HG03342 (cell line): ENCODE measurements around the gene SPATA31C1.
"Not testable (repeated sequence)": the region's sequence is repeated elsewhere in the genome, so short reads cannot be mapped to it uniquely, and the experiment has no call there.

Source experiments
- ATAC-seq: cut with Tn5 transposase; IDR thresholded peaks from one replicate; pipeline ENCODE4 v1.9.1; 2021; ENCODE audit warnings: mild to moderate bottlenecking, moderate library complexity; ENCODE audit not compliant: unreplicated experiment

SPATA31C1 gene

DNA sequence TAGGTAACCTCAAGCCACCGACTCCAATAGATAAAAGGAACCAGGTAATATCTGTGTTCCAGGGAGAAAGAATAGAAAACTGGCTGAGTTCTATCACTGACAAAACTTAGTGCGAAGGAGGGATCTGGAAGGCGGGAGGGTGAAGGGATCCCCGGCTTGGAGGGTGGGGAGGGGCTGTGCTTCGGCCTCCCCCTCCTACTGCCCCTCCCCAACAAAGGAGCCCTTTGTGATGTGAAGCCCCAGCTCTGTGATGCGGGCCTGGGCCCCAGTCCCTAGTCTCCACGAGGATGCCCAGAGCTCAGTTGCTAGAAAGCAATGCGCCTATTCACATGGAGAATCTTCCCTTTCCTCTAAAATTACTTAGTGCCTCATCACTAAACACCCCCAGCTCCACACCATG is at the start of gene SPATA31C1:
SPATA31C1 (plus strand) TSS at position 301 of the 400 bp plus-strand sequence.
- not testable (repeated sequence) for ATAC-seq

DNA sequence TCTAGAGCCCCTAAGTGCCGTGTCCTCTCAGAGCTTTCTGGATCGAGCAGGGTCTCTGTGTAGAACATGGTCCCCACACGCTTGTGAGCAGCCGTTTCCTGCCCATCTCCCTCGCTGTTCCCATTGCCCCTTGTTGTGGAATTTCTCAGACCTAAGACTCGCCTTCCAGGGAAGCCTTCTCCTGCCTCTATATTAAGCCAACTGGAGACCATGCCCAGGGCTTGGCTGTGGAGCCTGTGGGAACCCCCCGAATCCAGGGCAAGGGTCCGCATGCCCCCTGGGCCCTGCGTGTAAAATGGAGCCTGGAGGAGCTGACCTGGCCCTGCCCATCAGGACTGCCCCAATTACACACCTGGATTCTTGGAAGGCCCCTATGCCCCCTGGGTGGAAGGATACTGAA is 49.6 kb upstream of the SPATA31C1 start:
- ATAC-seq = no peak

DNA sequence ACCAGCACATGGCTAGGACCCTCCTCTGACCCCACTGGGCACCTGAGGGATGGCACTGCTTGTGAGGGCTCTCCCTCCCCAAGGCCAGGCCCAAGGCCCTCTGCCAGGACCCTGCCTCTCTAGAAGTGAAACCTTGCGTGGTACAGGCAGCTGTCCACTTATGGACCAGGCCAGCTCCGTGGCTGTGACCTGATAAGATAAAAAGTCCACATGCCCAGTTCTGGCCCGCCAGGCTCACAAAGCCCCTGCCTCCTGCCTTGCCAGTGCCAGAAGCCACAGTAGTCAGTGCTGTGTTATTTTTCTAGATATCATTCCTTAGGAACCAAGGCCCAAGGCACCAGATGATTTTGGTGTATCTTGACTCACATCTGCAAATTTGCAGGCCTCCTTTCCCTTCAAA is 49.1 kb upstream of the SPATA31C1 start:
- ATAC-seq = no peak

DNA sequence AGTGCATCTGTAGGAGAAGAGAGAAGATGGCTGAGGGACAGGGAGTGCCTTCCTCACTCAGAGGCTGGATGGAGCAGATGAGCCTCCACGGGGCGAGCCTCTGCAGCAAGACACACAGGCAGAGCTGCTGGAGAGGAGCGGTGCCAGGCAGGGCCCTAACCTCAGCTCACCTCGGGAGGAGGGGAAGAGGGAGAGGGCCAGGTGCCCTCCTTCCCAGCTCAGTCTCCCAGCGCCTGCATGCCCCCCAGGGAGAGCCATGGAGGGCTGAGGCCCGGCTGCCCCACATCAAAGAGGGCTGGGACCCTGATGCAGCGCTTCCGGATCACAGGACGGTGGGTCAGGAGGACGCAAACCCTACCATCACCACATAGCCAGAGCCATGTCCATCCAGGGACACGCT is 48.7 kb upstream of the SPATA31C1 start:
- ATAC-seq = no peak

DNA sequence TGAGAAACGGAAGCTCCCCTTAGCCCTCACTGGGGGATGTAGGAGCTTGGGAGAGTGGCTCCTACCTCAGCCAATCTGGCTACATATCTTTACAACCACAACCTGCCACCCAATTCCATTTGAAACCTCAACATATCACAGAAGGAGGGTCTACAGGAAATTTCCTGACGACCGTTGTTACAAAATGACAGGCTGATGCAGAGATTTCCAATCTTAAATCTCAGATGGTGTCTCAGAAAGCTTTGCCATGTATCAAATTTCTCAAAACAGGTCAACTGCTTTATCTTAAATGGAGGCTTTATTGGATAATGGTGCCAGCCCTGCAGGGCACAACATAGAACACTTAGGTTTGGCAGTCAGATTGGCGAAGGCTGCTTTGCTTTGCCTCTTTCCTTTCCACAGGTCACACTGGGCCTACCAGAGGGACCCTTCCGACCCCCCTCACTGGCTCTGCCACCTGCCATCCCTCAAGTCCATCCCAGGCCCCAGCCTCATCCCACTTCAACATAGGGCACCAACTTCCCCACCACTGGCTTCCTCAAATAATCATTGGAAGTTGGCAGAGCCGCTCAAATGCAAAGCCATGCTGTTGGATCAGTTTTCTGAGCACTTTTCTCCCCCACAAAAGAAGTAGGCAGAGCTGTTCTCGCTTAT is 46.2 kb upstream of the SPATA31C1 start:
- ATAC-seq = no peak

DNA sequence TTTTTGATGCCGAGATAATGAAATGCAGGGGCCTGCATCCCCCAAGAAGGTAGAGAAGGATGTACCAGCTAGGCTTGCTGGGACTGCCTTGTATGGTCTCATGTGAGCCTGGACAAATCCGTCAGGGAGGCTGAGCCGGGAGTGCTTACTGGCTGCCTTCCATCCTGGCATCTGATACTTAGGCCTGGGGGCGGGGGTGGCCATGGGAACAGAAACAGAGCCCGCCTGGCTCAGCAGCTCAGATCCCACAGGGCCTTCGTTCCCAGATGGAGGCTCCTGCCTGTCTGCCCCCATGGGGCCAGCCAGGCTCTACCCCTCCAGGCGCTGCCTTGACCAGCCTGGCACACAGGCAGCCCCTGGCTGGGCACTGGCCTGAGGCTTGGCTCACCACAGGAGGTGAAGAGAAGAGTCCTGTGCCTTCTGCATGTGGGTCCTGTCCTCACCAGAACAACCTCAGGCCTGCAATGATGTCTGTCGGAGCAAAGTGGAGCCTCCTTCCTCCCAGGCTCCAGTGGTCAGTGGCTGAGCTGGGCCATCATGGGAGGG is 45.6 kb upstream of the SPATA31C1 start:
- ATAC-seq = no peak

DNA sequence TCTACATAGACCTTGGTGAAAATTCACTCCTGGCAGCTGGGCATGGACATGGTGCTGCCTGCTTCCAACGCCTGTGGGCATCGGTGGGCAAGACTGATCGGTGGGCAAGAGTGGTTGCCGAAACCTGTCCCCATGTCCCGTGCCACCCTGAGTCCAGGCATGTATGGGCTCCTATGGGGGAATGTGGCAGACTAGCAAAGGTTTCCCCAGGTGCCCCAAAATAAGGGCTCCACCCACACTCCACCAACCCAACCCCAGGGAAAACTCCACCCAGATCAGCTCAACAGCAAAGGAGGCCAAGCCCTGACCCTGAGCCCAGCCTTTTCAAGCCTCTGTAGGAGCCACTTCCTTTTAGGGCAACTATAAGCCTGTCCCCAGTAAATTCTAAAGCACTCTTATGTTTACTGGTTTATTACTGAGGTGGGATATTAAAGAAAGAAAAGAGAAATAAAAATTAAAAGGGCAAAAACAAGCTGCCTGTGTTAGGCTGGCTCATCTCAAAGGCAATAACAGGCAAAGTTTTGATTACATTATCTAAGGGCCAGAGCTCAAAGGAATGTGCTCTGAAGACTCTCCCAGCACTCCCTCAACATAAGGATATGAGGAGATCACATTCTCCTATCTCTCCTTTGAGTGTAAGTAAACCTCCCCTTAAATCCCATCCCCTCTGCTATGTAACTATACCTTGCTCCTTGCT is 44.0 kb upstream of the SPATA31C1 start:
- no peak for ATAC-seq

DNA sequence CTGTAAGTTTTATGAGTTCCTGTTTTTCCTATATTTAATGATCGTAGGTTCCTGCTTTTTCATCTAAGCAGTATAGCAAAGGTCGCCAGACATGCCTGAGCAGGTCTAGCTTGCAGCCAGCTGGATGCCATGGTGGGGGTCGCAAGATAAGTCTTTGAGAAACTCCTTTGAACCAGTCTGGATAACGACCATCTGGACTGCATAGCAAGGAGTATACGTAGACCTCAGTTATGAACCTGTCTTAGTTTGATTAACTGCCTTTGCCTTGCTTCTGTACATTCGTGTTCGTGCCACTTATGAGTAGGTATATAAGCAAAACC is 43.5 kb upstream of the SPATA31C1 start:
- no peak for ATAC-seq

DNA sequence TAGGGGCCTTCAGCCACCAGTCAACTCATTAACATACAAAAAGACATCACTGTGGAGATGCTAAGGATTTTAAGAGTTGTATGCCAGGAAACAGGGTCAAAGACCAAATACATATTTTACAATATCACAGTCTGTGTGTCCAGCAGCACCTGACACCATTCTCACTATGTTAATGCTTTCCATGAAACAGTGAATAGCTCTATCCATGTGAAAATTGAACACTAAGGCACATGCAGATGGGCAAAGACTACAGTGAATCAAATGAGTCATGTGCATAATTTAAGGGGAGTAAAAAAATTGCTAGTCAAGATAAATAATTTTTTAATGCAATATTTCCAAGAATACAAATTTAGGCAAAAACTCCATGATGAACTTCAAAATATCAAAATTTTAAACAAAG is 42.7 kb upstream of the SPATA31C1 start:
- ATAC-seq = no peak

DNA sequence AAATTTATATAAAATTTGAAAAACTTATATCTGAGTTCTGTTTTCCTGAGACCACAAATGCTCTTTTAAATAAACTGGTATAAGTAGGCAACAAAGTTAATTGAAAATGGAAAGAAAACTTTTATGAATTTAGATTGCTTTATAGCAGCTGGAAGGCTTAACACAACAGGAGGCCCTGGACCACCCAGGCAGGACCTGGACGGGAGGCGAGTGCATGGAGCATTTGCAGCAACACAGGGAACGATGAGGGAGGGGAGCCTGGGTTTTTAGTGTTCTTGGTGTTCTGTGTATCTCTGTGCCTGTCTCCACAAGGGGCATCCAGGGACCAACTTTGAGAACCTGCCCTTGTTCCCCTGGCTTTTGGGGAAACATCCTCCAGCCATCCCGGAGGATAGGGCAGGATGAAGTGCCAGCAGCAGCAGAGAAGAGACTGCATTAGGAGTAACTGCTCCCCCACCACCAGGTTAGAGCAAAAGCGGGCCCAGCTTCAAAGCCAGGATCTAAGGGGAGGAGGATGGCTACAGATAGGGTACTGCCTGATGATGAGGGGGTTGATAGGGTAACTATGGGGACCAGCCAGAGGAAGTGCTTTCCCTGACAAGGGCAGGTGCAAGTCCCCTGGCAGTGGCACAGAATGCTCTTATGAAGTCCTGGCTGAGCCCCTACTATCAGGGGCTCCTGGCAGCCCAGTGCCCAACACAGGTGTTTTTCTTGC is 41.8 kb upstream of the SPATA31C1 start:
- ATAC-seq = no peak

DNA sequence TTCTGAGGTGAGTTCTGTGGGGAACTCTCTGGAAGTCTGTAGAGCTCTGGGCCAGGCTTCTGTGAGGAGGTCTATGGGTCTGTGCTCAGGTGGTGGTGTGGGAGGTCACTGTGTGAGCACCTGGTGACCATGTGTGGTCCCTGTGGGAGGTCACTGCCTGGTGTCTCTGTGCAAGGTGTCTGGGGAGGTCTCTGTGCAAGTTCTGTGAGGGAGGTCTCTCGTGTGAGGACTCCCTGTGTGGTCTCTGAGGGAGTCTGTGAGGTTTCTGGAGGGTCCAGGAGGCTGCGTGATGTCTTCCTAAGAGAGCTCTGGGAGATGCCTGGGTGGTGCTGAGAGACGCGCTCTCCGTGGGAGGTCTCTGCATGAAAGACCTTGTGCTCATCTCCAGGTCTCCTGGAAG is 41.1 kb upstream of the SPATA31C1 start:
- ATAC-seq = no peak

DNA sequence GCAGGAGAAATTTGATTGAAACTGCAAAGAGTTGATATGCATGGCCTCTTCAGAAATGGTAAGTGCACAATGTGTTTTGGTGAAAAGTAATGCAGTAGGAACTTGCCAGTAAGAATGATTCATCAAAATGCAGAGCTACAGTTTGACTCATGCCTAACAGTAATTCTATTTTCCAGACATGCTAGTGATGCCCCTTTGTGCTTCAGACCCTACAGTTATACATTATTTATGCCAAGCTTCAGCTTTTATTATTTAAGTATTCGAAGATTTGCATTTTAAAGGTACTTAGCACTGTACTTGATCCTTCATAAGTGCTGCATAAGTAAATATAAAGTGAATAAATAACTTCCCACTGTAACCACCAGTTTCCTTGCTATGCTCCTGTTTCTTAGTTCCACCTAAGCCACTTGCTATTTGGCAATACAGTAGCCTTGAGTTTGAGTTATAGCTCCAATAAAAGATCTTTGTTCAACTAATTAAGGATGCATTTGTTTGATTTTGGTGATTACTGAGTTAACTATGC is 38.7 kb upstream of the SPATA31C1 start:
- no peak for ATAC-seq

DNA sequence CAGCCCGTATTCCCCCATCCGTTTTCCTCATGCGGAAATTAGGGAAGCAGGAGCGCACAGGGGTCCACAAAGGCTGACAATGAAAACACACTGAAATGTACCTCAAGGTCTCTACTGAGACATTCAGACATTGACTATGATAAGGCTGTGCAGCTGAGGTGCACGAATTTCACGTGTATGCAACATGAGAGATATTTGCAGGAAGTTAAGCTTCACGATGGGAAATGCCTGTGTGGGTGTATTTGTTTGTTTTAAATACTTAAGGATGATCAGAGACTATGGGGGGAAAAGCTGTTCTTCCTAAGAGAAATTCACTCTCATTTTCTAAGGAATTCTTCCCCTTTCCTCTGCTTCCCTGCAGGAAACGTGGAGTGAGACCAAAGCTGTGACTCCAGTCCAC is 37.6 kb upstream of the SPATA31C1 start:
- ATAC-seq = no peak

DNA sequence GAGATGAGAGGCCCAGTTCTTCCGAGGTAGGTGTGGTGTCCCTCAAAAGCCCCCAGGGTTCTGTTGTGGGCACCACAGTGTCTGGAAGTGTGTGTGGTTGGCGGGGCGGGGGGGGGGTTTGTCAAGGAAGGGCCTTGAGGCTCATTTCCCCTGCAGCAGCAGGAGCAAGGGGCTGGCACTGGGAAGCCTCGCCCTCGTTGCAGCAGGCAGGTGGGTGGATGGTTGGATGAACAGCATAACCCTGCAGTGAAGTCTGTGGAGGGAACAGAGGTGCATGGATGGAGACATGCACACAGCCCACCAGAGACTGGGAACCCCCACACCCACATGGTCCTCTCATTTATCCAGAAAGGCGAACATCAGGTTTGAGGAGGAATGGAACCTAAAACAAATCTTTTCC is 37.1 kb upstream of the SPATA31C1 start:
- ATAC-seq = no peak

DNA sequence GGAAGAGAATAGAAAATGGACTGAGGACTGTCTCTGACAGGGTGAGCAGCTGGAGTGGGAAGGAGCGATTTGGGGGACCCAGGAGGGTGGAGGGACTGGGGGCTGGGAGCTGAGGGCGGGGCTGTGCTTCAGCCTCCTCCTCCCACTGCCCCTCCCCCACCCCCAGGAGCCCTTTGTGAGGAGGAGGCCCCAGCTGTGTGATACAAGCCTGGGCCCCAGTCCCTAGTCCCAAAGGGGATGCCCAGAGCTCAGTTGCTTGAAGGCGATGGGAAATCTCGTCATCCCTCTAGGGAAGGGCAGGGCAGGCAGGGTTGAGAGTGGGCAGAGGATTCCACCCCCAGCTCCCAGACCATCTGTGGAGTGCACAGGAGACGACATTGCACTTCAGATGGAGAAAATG is 35.1 kb upstream of the SPATA31C1 start, which contains the start of gene SPATA31E1:
SPATA31E1 (plus strand) TSS at position 251 of the 400 bp plus-strand sequence; CDS start at position 266, 15 bp downstream.
- ATAC-seq = no peak

DNA sequence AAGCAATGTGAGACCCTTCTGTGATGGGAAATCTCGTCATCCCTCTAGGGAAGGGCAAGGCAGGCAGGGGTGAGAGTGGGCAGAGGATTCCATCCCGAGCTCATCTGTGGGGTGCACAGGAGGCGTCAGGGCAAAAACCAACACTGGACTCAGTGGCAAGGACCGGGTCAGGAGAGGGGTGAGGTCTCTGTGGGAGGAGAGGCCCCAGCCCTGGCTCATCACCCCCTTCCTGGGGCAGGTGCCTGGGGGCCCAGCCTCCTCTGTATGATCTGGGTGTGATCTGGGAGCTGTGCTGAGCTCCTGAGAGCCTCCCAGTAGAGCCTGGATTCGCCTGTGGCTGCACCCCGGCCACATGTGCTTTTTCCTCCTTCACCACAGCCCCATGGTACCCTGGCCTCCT is 34.5 kb upstream of the SPATA31C1 start:
- ATAC-seq = no peak

DNA sequence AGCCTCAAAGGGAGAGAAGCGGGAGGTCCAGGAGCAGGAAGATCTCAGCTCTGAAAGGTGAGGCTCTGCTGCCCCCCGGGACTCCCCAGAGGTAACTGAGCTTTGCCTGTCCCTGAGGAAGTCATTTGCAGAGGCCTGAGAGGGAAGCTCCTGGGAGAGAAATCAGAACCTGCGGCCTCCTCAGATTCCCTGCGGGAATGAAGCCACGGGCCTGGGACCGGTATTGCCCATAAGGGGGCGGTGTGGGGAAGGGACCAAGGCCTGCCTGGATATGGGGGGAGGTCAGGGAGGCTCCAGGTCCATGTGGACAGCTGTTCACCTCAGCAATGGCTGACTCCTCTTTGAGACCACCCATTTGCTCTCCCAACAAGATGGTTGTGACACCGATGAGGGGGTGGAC is 33.8 kb upstream of the SPATA31C1 start:
- no peak for ATAC-seq

DNA sequence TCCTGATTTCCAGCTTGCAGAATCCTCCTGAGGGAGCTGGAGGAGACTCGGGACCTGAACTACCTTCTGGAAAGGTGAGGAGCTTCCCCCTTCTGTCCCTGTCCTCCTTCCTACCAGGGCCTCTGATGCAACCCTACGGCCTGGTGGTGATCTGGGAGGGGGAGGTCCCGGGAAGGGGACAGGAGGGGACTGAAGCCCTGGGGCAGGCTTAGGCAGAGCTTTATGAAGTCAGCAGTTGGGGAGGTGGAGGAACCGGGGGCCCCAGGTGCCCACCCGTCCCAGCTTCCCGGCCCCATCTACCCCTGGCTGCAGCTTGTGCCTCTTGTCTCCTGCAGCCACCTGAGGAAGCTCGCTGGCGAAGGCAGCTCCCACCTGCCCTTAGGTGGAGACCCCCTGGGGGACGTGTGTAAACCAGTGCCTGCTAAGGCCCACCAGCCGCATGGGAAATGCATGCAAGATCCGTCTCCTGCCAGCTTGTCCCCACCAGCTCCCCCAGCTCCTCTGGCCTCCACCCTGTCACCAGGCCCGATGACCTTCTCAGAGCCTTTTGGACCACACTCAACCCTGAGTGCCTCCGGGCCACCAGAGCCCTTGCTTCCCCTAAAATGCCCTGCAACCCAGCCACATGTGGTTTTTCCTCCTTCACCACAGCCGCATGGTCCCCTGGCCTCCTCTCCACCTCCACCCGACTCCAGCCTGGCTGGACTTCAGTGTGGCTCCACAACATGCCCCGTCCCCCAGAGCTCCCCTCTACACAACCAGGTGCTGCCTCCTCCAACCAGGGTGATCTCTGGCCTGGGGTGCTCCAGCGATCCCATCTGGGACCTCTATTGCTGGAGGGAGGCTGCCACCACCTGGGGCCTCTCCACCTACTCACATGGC is 32.9 kb upstream of the SPATA31C1 start:
- ATAC-seq = no peak

DNA sequence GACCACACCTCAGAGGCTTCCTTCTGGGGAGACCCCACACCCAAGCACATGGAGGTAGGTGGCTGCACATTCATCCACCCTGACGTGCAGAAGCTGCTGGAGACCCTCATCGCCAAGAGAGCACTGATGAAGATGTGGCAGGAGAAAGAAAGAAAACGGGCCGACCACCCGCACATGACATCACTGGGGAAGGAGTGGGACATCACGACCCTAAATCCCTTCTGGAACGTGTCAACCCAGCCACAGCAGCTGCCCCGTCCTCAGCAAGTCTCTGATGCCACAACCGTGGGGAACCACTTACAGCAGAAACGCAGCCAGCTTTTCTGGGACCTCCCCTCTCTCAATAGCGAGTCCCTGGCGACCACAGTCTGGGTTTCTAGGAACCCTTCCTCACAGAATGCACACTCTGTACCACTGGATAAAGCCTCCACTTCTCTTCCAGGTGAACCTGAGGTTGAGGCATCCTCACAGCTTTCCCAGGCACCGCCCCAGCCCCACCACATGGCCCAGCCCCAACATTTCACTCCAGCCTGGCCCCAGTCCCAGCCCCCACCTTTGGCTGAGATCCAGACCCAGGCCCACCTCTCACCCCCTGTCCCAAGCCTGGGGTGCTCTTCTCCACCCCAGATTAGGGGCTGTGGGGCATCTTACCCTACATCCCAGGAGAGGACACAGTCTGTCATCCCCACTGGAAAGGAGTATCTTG is 32.1 kb upstream of the SPATA31C1 start:
- ATAC-seq = no peak
